WI38 (cell line): ENCODE results near the gene ARL6IP5.

Experiments used
- H3K4me3 ChIP-seq: 2 replicates; pipeline ENCODE4 v1.5.1; 2011; ENCODE audit warnings: low read depth, mild to moderate bottlenecking, control low read depth, low read length
- CTCF ChIP-seq: IDR thresholded peaks from 2 replicates; pipeline ENCODE4 v1.5.1; 2012; ENCODE audit warnings: low read depth, mild to moderate bottlenecking, control low read depth, low read length

ARL6IP5 gene

GRCh38 chr3:69084326-69085167 is at the start of gene ARL6IP5:
TSS of gene ARL6IP5 (plus strand) at chr3:69084937. CDS start at chr3:69085048, 111 bp downstream.
- no peak for TF ChIP-seq CTCF
- peak within 1 kb of the TSS; percentile 87 for H3K4me3 ChIP-seq

DNA sequence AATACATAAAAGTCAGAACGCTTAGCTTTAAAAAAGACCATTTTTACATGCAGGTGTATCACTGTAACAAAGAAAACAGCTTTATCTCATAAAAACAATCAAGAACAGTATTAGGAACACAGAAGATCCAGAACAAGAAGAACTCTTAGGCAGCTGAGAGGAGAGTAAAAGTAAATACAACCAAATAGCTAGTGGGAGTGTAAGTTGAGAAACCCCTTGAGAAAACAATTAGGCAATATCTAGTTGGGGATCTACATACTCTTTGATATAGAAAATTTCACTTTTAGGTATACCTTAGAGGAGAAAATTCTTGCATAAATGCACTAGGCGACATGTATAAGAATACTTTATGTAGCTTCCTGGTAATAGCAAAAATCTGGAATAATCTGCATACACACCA is 40.1 kb upstream of the ARL6IP5 start:
- no peak overlapping the region for H3K4me3 ChIP-seq
- no peak for TF ChIP-seq CTCF

GRCh38 chr3:69048990-69049389 is 35.7 kb upstream of the ARL6IP5 start:
- no peak for TF ChIP-seq CTCF
- H3K4me3 ChIP-seq, result no peak overlapping the region

DNA sequence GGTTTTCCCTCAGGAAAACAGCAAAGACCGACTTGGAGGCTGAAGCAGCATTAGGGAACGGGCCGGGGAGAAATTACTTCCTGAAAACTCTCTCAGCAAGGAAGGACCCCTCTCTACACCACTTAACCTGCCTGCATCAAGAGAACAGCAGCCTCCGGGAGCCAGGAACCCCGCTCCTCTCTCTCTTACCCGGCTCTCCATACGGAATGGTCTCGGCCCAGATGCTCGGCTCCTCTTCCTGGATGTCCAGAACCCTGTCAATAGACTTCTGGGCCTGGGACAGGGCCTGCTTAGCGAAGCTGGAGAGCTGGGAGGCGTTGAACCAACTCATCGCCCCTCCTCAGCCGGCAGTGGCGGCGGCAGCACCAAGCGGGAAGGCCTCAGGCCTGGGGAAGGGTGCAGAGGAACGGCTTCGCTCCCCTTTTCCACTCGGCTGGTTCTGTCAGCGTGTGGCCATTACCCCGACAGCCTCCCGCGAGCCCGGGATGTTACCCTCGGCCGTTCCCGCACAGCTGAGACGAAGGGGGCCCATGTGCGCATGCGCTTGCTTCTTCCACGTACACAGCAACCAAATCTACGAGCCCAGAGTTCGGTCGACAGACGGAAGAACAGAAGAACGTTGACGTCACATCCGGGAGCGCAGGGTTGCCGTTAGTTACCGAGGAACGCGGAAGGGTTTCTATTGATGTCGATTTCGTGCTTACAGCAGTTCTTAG is 32.8 kb upstream of the ARL6IP5 start, which contains the start of gene TMF1:
TSS of gene TMF1 (minus strand) at position 578 of the 716 bp plus-strand sequence. CDS start at position 331, 247 bp downstream.
- H3K4me3 ChIP-seq, result peak within 1 kb of the TSS; percentile 98
- no peak for TF ChIP-seq CTCF

- TF ChIP-seq CTCF, result no peak
Measured at GRCh38 chr3:69052472-69052898, 32.3 kb upstream of the ARL6IP5 start.

GRCh38 chr3:69058180-69058946 is 26.4 kb upstream of the ARL6IP5 start:
- H3K4me3 ChIP-seq, result no peak overlapping the region
- TF ChIP-seq CTCF, result no peak

More at GRCh38 chr3:69052472-69052898, 32.3 kb upstream of the ARL6IP5 start:
- peak overlapping the region; percentile 98 for H3K4me3 ChIP-seq
